ENCODE data around the gene ZRANB3. TPM values are rescaled to one million over a fixed set of nuclear protein-coding genes. Genes with fewer than 3 reads are reported as not detected.
"Not testable (repeated sequence)": the region's sequence is repeated elsewhere in the genome, so short reads cannot be mapped to it uniquely, and the experiment has no call there.

ZRANB3 gene
- total RNA-seq, 1 donor from 2014 or later, result 6.8 TPM

- no peak overlapping the region for H3K4me3 Mint-ChIP-seq
- H3K4me1 Mint-ChIP-seq (ENCODE audit: low read depth), result no peaks in the 10 kb centered on the region
- peaks cover 2% of the 10 kb centered on the region for H3K36me3 Mint-ChIP-seq (ENCODE audit: low read depth)
Measured at GRCh38 chr2:135386993-135387392, 144.0 kb downstream of the ZRANB3 start.

GRCh38 chr2:135378591-135378990 is 152.4 kb downstream of the ZRANB3 start:
- H3K27ac Mint-ChIP-seq, result no peak overlapping the region
- H3K36me3 Mint-ChIP-seq (ENCODE audit: low read depth), result no peaks in the 10 kb centered on the region
- intact Hi-C loops (cut with micrococcal nuclease), result no loop called here
- H3K9me3 Mint-ChIP-seq, result peaks cover 16% of the 10 kb centered on the region
- no peak overlapping the region for H3K4me3 Mint-ChIP-seq
- H3K27me3 Mint-ChIP-seq (ENCODE audit: insufficient read depth), result no peaks in the 10 kb centered on the region
- no peak for DNase-seq (ENCODE audit: low spot score)
- no peaks in the 10 kb centered on the region for H3K4me1 Mint-ChIP-seq (ENCODE audit: low read depth)

More at GRCh38 chr2:135386993-135387392, 144.0 kb downstream of the ZRANB3 start:
- DNase-seq (ENCODE audit: low spot score), result no peak
- intact Hi-C loops (cut with micrococcal nuclease), result no loop called here
- Mint-ChIP-seq H3K9me3 (peaks cover 15% of the 10 kb centered on the region), H3K27me3 (ENCODE audit: insufficient read depth) (no peaks in the 10 kb centered on the region), H3K27ac (no peak overlapping the region)

GRCh38 chr2:135373702-135374101 is 157.3 kb downstream of the ZRANB3 start:
- H3K9me3 Mint-ChIP-seq, result peaks cover 8% of the 10 kb centered on the region
- no peak overlapping the region for H3K27ac Mint-ChIP-seq
- DNase-seq (ENCODE audit: low spot score), result no peak
- no peaks in the 10 kb centered on the region for H3K36me3 Mint-ChIP-seq (ENCODE audit: low read depth)
- H3K4me3 Mint-ChIP-seq, result no peak overlapping the region
- intact Hi-C loops (cut with micrococcal nuclease), result no loop called here
- no peaks in the 10 kb centered on the region for H3K27me3 Mint-ChIP-seq (ENCODE audit: insufficient read depth)
- H3K4me1 Mint-ChIP-seq (ENCODE audit: low read depth), result no peaks in the 10 kb centered on the region

- peaks cover 5% of the 10 kb centered on the region for H3K36me3 Mint-ChIP-seq (ENCODE audit: low read depth)
- no peaks in the 10 kb centered on the region for H3K4me1 Mint-ChIP-seq (ENCODE audit: low read depth)
- no peak overlapping the region for H3K27ac Mint-ChIP-seq
- intact Hi-C loops (cut with micrococcal nuclease), result no loop called here
- no peak for DNase-seq (ENCODE audit: low spot score)
- peaks cover 23% of the 10 kb centered on the region for H3K9me3 Mint-ChIP-seq
- no peaks in the 10 kb centered on the region for H3K27me3 Mint-ChIP-seq (ENCODE audit: insufficient read depth)
- no peak overlapping the region for H3K4me3 Mint-ChIP-seq
Measured at GRCh38 chr2:135349941-135350340, 181.1 kb downstream of the ZRANB3 start.

- H3K4me3 Mint-ChIP-seq; H3K27ac Mint-ChIP-seq; H3K36me3 Mint-ChIP-seq (ENCODE audit: low read depth); H3K27me3 Mint-ChIP-seq (ENCODE audit: insufficient read depth); H3K4me1 Mint-ChIP-seq (ENCODE audit: low read depth); intact Hi-C loops (cut with micrococcal nuclease); DNase-seq (ENCODE audit: low spot score): not testable (repeated sequence)
- H3K9me3 Mint-ChIP-seq, result peaks cover 23% of the 10 kb centered on the region
Measured at GRCh38 chr2:135348096-135348704, 182.8 kb downstream of the ZRANB3 start.

GRCh38 chr2:135337071-135337470 is 193.9 kb downstream of the ZRANB3 start:
- H3K27me3 Mint-ChIP-seq (ENCODE audit: insufficient read depth), result no peaks in the 10 kb centered on the region
- intact Hi-C loops (cut with micrococcal nuclease), result no loop called here
- no peaks in the 10 kb centered on the region for H3K36me3 Mint-ChIP-seq (ENCODE audit: low read depth)
- no peaks in the 10 kb centered on the region for H3K4me1 Mint-ChIP-seq (ENCODE audit: low read depth)
- no peak overlapping the region for H3K27ac Mint-ChIP-seq
- no peak for DNase-seq (ENCODE audit: low spot score)
- H3K4me3 Mint-ChIP-seq, result no peak overlapping the region
- H3K9me3 Mint-ChIP-seq, result peaks cover 8% of the 10 kb centered on the region

GRCh38 chr2:135335256-135335655 is 195.8 kb downstream of the ZRANB3 start:
- H3K27ac Mint-ChIP-seq, result no peak overlapping the region
- no peaks in the 10 kb centered on the region for H3K4me1 Mint-ChIP-seq (ENCODE audit: low read depth)

GRCh38 chr2:135327146-135327545 is 203.9 kb downstream of the ZRANB3 start:
- peaks cover 17% of the 10 kb centered on the region for H3K9me3 Mint-ChIP-seq
- no peak overlapping the region for H3K4me3 Mint-ChIP-seq
- no peaks in the 10 kb centered on the region for H3K27me3 Mint-ChIP-seq (ENCODE audit: insufficient read depth)
- no peaks in the 10 kb centered on the region for H3K36me3 Mint-ChIP-seq (ENCODE audit: low read depth)
- H3K4me1 Mint-ChIP-seq (ENCODE audit: low read depth), result no peaks in the 10 kb centered on the region
- H3K27ac Mint-ChIP-seq, result no peak overlapping the region
- DNase-seq (ENCODE audit: low spot score), result no peak
- intact Hi-C loops (cut with micrococcal nuclease), result no loop called here

More at GRCh38 chr2:135335256-135335655, 195.8 kb downstream of the ZRANB3 start:
- H3K4me3 Mint-ChIP-seq, result no peak overlapping the region
- H3K9me3 Mint-ChIP-seq, result peaks cover 7% of the 10 kb centered on the region
- no peaks in the 10 kb centered on the region for H3K27me3 Mint-ChIP-seq (ENCODE audit: insufficient read depth)
- H3K36me3 Mint-ChIP-seq (ENCODE audit: low read depth), result no peaks in the 10 kb centered on the region
- intact Hi-C loops (cut with micrococcal nuclease), result no loop called here
- no peak for DNase-seq (ENCODE audit: low spot score)

GRCh38 chr2:135320465-135321355 is 210.3 kb downstream of the ZRANB3 start:
- H3K27me3 Mint-ChIP-seq (ENCODE audit: insufficient read depth), result no peaks in the 10 kb centered on the region
- H3K27ac Mint-ChIP-seq, result no peak overlapping the region
- intact Hi-C loops (cut with micrococcal nuclease), result no loop called here
- peaks cover 4% of the 10 kb centered on the region for H3K9me3 Mint-ChIP-seq
- no peak for DNase-seq (ENCODE audit: low spot score)
- H3K4me3 Mint-ChIP-seq, result no peak overlapping the region
- no peaks in the 10 kb centered on the region for H3K36me3 Mint-ChIP-seq (ENCODE audit: low read depth)
- H3K4me1 Mint-ChIP-seq (ENCODE audit: low read depth), result no peaks in the 10 kb centered on the region

- Mint-ChIP-seq H3K27me3 (ENCODE audit: insufficient read depth) (no peaks in the 10 kb centered on the region), H3K4me1 (ENCODE audit: low read depth) (no peaks in the 10 kb centered on the region), H3K4me3 (no peak overlapping the region), H3K27ac (no peak overlapping the region), H3K36me3 (ENCODE audit: low read depth) (no peaks in the 10 kb centered on the region), H3K9me3 (peaks cover 4% of the 10 kb centered on the region)
- no peak for DNase-seq (ENCODE audit: low spot score)
- intact Hi-C loops (cut with micrococcal nuclease), result no loop called here
Measured at GRCh38 chr2:135318808-135319207, 212.2 kb downstream of the ZRANB3 start.

GRCh38 chr2:135317375-135317774 is 213.6 kb downstream of the ZRANB3 start:
- DNase-seq (ENCODE audit: low spot score), result no peak
- H3K36me3 Mint-ChIP-seq (ENCODE audit: low read depth), result no peaks in the 10 kb centered on the region
- H3K4me3 Mint-ChIP-seq, result no peak overlapping the region
- no peaks in the 10 kb centered on the region for H3K27me3 Mint-ChIP-seq (ENCODE audit: insufficient read depth)
- no peaks in the 10 kb centered on the region for H3K4me1 Mint-ChIP-seq (ENCODE audit: low read depth)
- H3K9me3 Mint-ChIP-seq, result no peaks in the 10 kb centered on the region
- no peak overlapping the region for H3K27ac Mint-ChIP-seq
- intact Hi-C loops (cut with micrococcal nuclease), result no loop called here

- intact Hi-C loops (cut with micrococcal nuclease), result no loop called here
- no peak for DNase-seq (ENCODE audit: low spot score)
- H3K9me3 Mint-ChIP-seq, result peaks cover 7% of the 10 kb centered on the region
- no peak overlapping the region for H3K27ac Mint-ChIP-seq
- H3K4me1 Mint-ChIP-seq (ENCODE audit: low read depth), result no peaks in the 10 kb centered on the region
- H3K4me3 Mint-ChIP-seq, result no peak overlapping the region
- H3K27me3 Mint-ChIP-seq (ENCODE audit: insufficient read depth), result no peaks in the 10 kb centered on the region
- no peaks in the 10 kb centered on the region for H3K36me3 Mint-ChIP-seq (ENCODE audit: low read depth)
Measured at GRCh38 chr2:135311962-135312361, 219.1 kb downstream of the ZRANB3 start.

GRCh38 chr2:135311268-135311667 is 219.8 kb downstream of the ZRANB3 start:
- Mint-ChIP-seq H3K36me3 (ENCODE audit: low read depth) (no peaks in the 10 kb centered on the region), H3K4me3 (no peak overlapping the region), H3K9me3 (peaks cover 7% of the 10 kb centered on the region), H3K27me3 (ENCODE audit: insufficient read depth) (no peaks in the 10 kb centered on the region), H3K4me1 (ENCODE audit: low read depth) (no peaks in the 10 kb centered on the region), H3K27ac (no peak overlapping the region)
- no peak for DNase-seq (ENCODE audit: low spot score)
- intact Hi-C loops (cut with micrococcal nuclease), result no loop called here

Data from activated T-helper 1 cell treated with anti-CD3 and anti-CD28 coated beads, Interleukin-12 subunit alpha, Interleukin-12 subunit beta, Interleukin-2, Interleukin-4 antibody, amounts not matched to agents 30 ng/mL and 10 ng/mL and 1 ng/mL, durations not matched to agents 14 hours and 24 hours and 36 hours (primary cell).